GM23338 (cell line): ENCODE measurements around the gene DCAKD. TPM values are rescaled to one million over a fixed set of nuclear protein-coding genes. Genes with fewer than 3 reads are reported as not detected.

Experiments
- ATAC-seq: fragments of 200-7000 bp; cut with Tn5 transposase; 3 replicates; pipeline ENCODE4 v1.9.1; 2020
- DNase-seq: peaks from one replicate; pipeline ENCODE4 v3.0.0-alpha.2; 2015; ENCODE audit warnings: low spot score
- H2AFZ ChIP-seq: fragments of 200-600 bp; sonication (generic); 2 replicates; pipeline ENCODE4 v1.8.0; 2016; ENCODE audit warnings: antibody characterized with exemption, mild to moderate bottlenecking, moderate library complexity
- H3F3A ChIP-seq: fragments of 200-600 bp; sonication (generic); replicated peaks from 2 replicates; pipeline ENCODE4 v1.8.0; 2017; ENCODE audit warnings: antibody characterized with exemption, mixed run types, low read depth
- H3K27ac ChIP-seq: fragments of 200-600 bp; sonication (generic); 2 replicates; pipeline ENCODE4 v1.6.1; 2016; ENCODE audit warnings: low read depth
- H3K27me3 ChIP-seq: fragments of 200-600 bp; sonication (generic); 2 replicates; pipeline ENCODE4 v1.8.0; 2016; ENCODE audit warnings: mild to moderate bottlenecking, mixed run types, moderate library complexity; ENCODE audit not compliant: insufficient read depth
- H3K36me3 ChIP-seq: fragments of 200-600 bp; sonication (generic); 2 replicates; pipeline ENCODE4 v1.8.0; 2016; ENCODE audit warnings: mild to moderate bottlenecking; ENCODE audit not compliant: insufficient read depth
- H3K4me1 ChIP-seq: fragments of 200-600 bp; sonication (generic); 2 replicates; pipeline ENCODE4 v1.8.0; 2016; ENCODE audit warnings: mild to moderate bottlenecking, moderate library complexity; ENCODE audit not compliant: insufficient read depth
- H3K4me2 ChIP-seq: fragments of 200-600 bp; sonication (generic); 2 replicates; pipeline ENCODE4 v1.7.1; 2017; ENCODE audit warnings: mixed run types
- H3K4me3 ChIP-seq: fragments of 200-600 bp; sonication (generic); 2 replicates; pipeline ENCODE4 v1.6.1; 2016; ENCODE audit warnings: mixed run types
- H3K79me2 ChIP-seq: fragments of 200-600 bp; sonication (generic); replicated peaks from 2 replicates; pipeline ENCODE4 v1.8.0; 2017; ENCODE audit warnings: mild to moderate bottlenecking; ENCODE audit not compliant: insufficient read depth
- H3K9me2 ChIP-seq: fragments of 200-600 bp; sonication (generic); 2 replicates; pipeline ENCODE4 v1.8.0; 2017; ENCODE audit not compliant: insufficient read depth
- H4K20me1 ChIP-seq: fragments of 200-600 bp; sonication (generic); replicated peaks from 2 replicates; pipeline ENCODE4 v1.8.0; 2017; ENCODE audit warnings: mild to moderate bottlenecking; ENCODE audit not compliant: insufficient read depth
- H3K27ac Mint-ChIP-seq: 2 replicates; pipeline ENCODE4 v1.8.0; 2020; ENCODE audit warnings: inconsistent platforms, mild to moderate bottlenecking, moderate library complexity, mixed read lengths
- H3K27me3 Mint-ChIP-seq: 3 replicates; pipeline ENCODE4 v1.8.0; 2022; ENCODE audit warnings: low read depth, mild to moderate bottlenecking, moderate library complexity, mixed read lengths, inconsistent platforms; ENCODE audit not compliant: insufficient read depth, poor library complexity
- H3K36me3 Mint-ChIP-seq: 3 replicates; pipeline ENCODE4 v1.8.0; 2021; ENCODE audit warnings: low read depth, mild to moderate bottlenecking, inconsistent platforms, moderate library complexity, mixed read lengths
- H3K4me1 Mint-ChIP-seq: 3 replicates; pipeline ENCODE4 v1.8.0; 2020; ENCODE audit warnings: mild to moderate bottlenecking, inconsistent platforms, mixed read lengths
- H3K4me3 Mint-ChIP-seq: 3 replicates; pipeline ENCODE4 v1.8.0; 2021; ENCODE audit warnings: moderate library complexity, mild to moderate bottlenecking, inconsistent platforms, mixed read lengths
- H3K9me3 Mint-ChIP-seq: 3 replicates; pipeline ENCODE4 v1.8.0; 2020; ENCODE audit warnings: moderate library complexity, mild to moderate bottlenecking, inconsistent platforms, mixed read lengths
- CREB1 ChIP-seq: fragments of 250-450 bp; sonication (Bioruptor Pico); IDR thresholded peaks from 2 replicates; pipeline ENCODE4 v1.5.0; 2020; ENCODE audit warnings: low read depth, mild to moderate bottlenecking, moderate library complexity
- EZH2 ChIP-seq: fragments of 200-600 bp; sonication (generic); IDR thresholded peaks from one replicate; pipeline ENCODE4 v1.8.0; 2017; ENCODE audit warnings: antibody characterized with exemption, mild to moderate bottlenecking, low read depth; ENCODE audit not compliant: unreplicated experiment
- EZH2phosphoT487 ChIP-seq: fragments of 200-600 bp; sonication (generic); IDR thresholded peaks from one replicate; pipeline ENCODE4 v1.8.1; 2018; ENCODE audit warnings: antibody characterized with exemption; ENCODE audit not compliant: unreplicated experiment
- JUNB ChIP-seq: IDR thresholded peaks from one replicate; pipeline ENCODE4 v1.6.1; 2016; ENCODE audit warnings: antibody characterized with exemption; ENCODE audit not compliant: unreplicated experiment
- NANOG ChIP-seq: IDR thresholded peaks from 2 replicates; pipeline ENCODE4 v1.6.1; 2016; ENCODE audit warnings: antibody characterized with exemption, borderline replicate concordance
- POLR2AphosphoS5 ChIP-seq: IDR thresholded peaks from 2 replicates; pipeline ENCODE4 v1.6.1; 2016; ENCODE audit warnings: antibody characterized with exemption, low read depth
- STAT1 ChIP-seq: IDR thresholded peaks from one replicate; pipeline ENCODE4 v1.6.1; 2016; ENCODE audit warnings: antibody characterized with exemption; ENCODE audit not compliant: unreplicated experiment
- ZNF114 ChIP-seq: fragments of 250-450 bp; sonication (Bioruptor Pico); IDR thresholded peaks from 2 replicates; pipeline ENCODE4 v1.5.0; 2020; ENCODE audit warnings: mild to moderate bottlenecking, moderate library complexity
- ZNF331 ChIP-seq: fragments of 250-450 bp; sonication (Bioruptor Pico); IDR thresholded peaks from 2 replicates; pipeline ENCODE4 v1.5.0; 2020; ENCODE audit warnings: low read depth, mild to moderate bottlenecking, moderate library complexity
- polyA plus RNA-seq: library from polyadenylated mRNA; unstranded; fragments of >200 nt; fragmentation: Nextera tagmentation; extraction: Ambion mirVana; gene quantifications from 2 replicates; pipeline ENCODE4 v1.2.1, GENCODE V29; 2016
- total RNA-seq: library from RNA; depleted of rRNA; stranded (reverse); fragments of >200 nt; shearing (Covaris generic); gene quantifications from 2 replicates; pipeline ENCODE4 v1.2.3, GENCODE V29; 2014
- TF ChIP-seq, protein P1 (sequence below): IDR thresholded peaks from one replicate; pipeline ENCODE4 v1.6.1; 2018; ENCODE audit warnings: antibody characterized with exemption; ENCODE audit not compliant: unreplicated experiment
- TF ChIP-seq, protein P2 (sequence below): IDR thresholded peaks from 2 replicates; pipeline ENCODE4 v1.6.1; 2016; ENCODE audit warnings: antibody characterized with exemption
- TF ChIP-seq, protein P3 (sequence below), 2 experiments: fragments of 200-600 bp in 1 of 2; sonication (generic) in 1 of 2; conservative IDR thresholded peaks; 2 replicates each; pipeline versions ENCODE4 v1.5.1 to v1.6.1; 2016 to 2017; ENCODE audit warnings: antibody characterized with exemption in 2 of 2, low read depth in 2 of 2, mild to moderate bottlenecking in 2 of 2, moderate library complexity in 1 of 2
- TF ChIP-seq, protein P4 (sequence below): fragments of 250-450 bp; sonication (Bioruptor Pico); IDR thresholded peaks from 2 replicates; pipeline ENCODE4 v1.5.0; 2020; ENCODE audit warnings: mild to moderate bottlenecking, moderate library complexity

DCAKD gene
- total and polyA plus RNA-seq, 2 experiments from 2014 or later, result 23.7 to 57.2 TPM

DNA sequence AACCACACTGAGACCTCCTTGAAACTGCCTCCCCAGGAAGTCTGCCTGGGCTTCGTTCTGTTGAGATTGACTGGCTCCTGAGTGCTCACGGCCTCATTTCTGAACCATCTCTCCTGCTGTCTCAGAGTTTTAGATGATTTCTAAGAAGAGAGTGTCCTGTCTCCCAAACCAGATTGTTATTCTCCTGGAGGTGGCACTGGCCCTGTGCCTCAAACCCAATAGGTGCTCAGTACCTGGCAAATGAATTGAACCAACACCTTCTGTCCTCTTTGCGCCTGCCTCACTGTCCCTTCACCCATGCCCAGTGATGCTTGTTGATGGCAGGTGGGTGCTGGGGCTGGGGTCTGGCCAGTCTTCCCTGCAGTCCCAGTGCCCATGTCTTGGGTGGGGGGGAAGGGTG lies 47.0 kb downstream of the DCAKD start:
- Mint-ChIP-seq H3K4me1 (peaks cover 33% of the 10 kb centered on the region), H3K4me3 (no peak overlapping the region; the same call in 2 of the 3 replicates), H3K27ac (no peak overlapping the region), H3K9me3 (peaks cover 7% of the 10 kb centered on the region; the same call in 1 of the 3 replicates), H3K27me3 (peaks cover 22% of the 10 kb centered on the region), H3K36me3 (peaks cover 3% of the 10 kb centered on the region; the same call in 1 of the 3 replicates)
- H3K4me3 ChIP-seq, result no peak overlapping the region; the same call in 1 of the 2 replicates
- peak overlapping the region; percentile 96 for H2AFZ ChIP-seq
- TF ChIP-seq CREB1 (CRISPR knock-in tag) (no peak), STAT1 (no peak), POLR2AphosphoS5 (no peak), NANOG (no peak), ZNF114 (CRISPR knock-in tag) (no peak), JUNB (no peak), EZH2phosphoT487 (no peak), ZNF331 (no peak), EZH2 (no peak)
- TF ChIP-seq, protein P1, sequence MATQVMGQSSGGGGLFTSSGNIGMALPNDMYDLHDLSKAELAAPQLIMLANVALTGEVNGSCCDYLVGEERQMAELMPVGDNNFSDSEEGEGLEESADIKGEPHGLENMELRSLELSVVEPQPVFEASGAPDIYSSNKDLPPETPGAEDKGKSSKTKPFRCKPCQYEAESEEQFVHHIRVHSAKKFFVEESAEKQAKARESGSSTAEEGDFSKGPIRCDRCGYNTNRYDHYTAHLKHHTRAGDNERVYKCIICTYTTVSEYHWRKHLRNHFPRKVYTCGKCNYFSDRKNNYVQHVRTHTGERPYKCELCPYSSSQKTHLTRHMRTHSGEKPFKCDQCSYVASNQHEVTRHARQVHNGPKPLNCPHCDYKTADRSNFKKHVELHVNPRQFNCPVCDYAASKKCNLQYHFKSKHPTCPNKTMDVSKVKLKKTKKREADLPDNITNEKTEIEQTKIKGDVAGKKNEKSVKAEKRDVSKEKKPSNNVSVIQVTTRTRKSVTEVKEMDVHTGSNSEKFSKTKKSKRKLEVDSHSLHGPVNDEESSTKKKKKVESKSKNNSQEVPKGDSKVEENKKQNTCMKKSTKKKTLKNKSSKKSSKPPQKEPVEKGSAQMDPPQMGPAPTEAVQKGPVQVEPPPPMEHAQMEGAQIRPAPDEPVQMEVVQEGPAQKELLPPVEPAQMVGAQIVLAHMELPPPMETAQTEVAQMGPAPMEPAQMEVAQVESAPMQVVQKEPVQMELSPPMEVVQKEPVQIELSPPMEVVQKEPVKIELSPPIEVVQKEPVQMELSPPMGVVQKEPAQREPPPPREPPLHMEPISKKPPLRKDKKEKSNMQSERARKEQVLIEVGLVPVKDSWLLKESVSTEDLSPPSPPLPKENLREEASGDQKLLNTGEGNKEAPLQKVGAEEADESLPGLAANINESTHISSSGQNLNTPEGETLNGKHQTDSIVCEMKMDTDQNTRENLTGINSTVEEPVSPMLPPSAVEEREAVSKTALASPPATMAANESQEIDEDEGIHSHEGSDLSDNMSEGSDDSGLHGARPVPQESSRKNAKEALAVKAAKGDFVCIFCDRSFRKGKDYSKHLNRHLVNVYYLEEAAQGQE, result no peak
- TF ChIP-seq, protein P2, sequence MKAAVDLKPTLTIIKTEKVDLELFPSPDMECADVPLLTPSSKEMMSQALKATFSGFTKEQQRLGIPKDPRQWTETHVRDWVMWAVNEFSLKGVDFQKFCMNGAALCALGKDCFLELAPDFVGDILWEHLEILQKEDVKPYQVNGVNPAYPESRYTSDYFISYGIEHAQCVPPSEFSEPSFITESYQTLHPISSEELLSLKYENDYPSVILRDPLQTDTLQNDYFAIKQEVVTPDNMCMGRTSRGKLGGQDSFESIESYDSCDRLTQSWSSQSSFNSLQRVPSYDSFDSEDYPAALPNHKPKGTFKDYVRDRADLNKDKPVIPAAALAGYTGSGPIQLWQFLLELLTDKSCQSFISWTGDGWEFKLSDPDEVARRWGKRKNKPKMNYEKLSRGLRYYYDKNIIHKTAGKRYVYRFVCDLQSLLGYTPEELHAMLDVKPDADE, result no peak
- TF ChIP-seq, protein P3, sequence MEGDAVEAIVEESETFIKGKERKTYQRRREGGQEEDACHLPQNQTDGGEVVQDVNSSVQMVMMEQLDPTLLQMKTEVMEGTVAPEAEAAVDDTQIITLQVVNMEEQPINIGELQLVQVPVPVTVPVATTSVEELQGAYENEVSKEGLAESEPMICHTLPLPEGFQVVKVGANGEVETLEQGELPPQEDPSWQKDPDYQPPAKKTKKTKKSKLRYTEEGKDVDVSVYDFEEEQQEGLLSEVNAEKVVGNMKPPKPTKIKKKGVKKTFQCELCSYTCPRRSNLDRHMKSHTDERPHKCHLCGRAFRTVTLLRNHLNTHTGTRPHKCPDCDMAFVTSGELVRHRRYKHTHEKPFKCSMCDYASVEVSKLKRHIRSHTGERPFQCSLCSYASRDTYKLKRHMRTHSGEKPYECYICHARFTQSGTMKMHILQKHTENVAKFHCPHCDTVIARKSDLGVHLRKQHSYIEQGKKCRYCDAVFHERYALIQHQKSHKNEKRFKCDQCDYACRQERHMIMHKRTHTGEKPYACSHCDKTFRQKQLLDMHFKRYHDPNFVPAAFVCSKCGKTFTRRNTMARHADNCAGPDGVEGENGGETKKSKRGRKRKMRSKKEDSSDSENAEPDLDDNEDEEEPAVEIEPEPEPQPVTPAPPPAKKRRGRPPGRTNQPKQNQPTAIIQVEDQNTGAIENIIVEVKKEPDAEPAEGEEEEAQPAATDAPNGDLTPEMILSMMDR (conservative IDR thresholded peaks at IDR 0.05; ENCODE audit: low read depth in 2 of 2), result no peak
- TF ChIP-seq, protein P4, sequence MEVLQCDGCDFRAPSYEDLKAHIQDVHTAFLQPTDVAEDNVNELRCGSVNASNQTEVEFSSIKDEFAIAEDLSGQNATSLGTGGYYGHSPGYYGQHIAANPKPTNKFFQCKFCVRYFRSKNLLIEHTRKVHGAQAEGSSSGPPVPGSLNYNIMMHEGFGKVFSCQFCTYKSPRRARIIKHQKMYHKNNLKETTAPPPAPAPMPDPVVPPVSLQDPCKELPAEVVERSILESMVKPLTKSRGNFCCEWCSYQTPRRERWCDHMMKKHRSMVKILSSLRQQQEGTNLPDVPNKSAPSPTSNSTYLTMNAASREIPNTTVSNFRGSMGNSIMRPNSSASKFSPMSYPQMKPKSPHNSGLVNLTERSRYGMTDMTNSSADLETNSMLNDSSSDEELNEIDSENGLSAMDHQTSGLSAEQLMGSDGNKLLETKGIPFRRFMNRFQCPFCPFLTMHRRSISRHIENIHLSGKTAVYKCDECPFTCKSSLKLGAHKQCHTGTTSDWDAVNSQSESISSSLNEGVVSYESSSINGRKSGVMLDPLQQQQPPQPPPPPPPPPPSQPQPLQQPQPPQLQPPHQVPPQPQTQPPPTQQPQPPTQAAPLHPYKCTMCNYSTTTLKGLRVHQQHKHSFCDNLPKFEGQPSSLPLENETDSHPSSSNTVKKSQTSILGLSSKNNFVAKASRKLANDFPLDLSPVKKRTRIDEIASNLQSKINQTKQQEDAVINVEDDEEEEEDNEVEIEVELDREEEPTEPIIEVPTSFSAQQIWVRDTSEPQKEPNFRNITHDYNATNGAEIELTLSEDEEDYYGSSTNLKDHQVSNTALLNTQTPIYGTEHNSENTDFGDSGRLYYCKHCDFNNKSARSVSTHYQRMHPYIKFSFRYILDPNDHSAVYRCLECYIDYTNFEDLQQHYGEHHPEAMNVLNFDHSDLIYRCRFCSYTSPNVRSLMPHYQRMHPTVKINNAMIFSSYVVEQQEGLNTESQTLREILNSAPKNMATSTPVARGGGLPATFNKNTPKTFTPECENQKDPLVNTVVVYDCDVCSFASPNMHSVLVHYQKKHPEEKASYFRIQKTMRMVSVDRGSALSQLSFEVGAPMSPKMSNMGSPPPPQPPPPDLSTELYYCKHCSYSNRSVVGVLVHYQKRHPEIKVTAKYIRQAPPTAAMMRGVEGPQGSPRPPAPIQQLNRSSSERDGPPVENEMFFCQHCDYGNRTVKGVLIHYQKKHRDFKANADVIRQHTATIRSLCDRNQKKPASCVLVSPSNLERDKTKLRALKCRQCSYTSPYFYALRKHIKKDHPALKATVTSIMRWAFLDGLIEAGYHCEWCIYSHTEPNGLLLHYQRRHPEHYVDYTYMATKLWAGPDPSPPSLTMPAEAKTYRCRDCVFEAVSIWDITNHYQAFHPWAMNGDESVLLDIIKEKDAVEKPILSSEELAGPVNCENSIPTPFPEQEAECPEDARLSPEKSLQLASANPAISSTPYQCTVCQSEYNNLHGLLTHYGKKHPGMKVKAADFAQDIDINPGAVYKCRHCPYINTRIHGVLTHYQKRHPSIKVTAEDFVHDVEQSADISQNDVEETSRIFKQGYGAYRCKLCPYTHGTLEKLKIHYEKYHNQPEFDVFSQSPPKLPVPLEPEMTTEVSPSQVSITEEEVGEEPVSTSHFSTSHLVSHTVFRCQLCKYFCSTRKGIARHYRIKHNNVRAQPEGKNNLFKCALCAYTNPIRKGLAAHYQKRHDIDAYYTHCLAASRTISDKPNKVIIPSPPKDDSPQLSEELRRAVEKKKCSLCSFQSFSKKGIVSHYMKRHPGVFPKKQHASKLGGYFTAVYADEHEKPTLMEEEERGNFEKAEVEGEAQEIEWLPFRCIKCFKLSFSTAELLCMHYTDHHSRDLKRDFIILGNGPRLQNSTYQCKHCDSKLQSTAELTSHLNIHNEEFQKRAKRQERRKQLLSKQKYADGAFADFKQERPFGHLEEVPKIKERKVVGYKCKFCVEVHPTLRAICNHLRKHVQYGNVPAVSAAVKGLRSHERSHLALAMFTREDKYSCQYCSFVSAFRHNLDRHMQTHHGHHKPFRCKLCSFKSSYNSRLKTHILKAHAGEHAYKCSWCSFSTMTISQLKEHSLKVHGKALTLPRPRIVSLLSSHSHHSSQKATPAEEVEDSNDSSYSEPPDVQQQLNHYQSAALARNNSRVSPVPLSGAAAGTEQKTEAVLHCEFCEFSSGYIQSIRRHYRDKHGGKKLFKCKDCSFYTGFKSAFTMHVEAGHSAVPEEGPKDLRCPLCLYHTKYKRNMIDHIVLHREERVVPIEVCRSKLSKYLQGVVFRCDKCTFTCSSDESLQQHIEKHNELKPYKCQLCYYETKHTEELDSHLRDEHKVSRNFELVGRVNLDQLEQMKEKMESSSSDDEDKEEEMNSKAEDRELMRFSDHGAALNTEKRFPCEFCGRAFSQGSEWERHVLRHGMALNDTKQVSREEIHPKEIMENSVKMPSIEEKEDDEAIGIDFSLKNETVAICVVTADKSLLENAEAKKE (CRISPR knock-in tag), result no peak
- no peaks in the 10 kb centered on the region for H3K9me2 ChIP-seq
- H3K36me3 ChIP-seq, result no peaks in the 10 kb centered on the region
- H3K4me1 ChIP-seq, result peaks cover 25% of the 10 kb centered on the region
- peak overlapping the region; percentile 67 for H3K4me2 ChIP-seq
- H3F3A ChIP-seq, result 0 out of 2 replicates have a peak, but pooled peaks cover 6% of the 10 kb centered on the region
- H3K27ac ChIP-seq, result 0 out of 2 replicates have a peak overlapping the region, but pooled peaks have one; percentile 66
- H3K27me3 ChIP-seq, result no peaks in the 10 kb centered on the region
- H4K20me1 ChIP-seq, result no peaks in the 10 kb centered on the region
- no peaks in the 10 kb centered on the region for H3K79me2 ChIP-seq
- DNase-seq (no peak), ATAC-seq (no peak)
